GM12872 (cell line): ENCODE results near the gene AK6.

Experiments
- TF ChIP-seq, protein P1 (sequence below): IDR thresholded peaks from 3 replicates; pipeline ENCODE4 v1.5.1; 2011; ENCODE audit warnings: low read depth, mild to moderate bottlenecking, low read length, moderate library complexity; ENCODE audit not compliant: insufficient read depth

The AK6 gene

DNA sequence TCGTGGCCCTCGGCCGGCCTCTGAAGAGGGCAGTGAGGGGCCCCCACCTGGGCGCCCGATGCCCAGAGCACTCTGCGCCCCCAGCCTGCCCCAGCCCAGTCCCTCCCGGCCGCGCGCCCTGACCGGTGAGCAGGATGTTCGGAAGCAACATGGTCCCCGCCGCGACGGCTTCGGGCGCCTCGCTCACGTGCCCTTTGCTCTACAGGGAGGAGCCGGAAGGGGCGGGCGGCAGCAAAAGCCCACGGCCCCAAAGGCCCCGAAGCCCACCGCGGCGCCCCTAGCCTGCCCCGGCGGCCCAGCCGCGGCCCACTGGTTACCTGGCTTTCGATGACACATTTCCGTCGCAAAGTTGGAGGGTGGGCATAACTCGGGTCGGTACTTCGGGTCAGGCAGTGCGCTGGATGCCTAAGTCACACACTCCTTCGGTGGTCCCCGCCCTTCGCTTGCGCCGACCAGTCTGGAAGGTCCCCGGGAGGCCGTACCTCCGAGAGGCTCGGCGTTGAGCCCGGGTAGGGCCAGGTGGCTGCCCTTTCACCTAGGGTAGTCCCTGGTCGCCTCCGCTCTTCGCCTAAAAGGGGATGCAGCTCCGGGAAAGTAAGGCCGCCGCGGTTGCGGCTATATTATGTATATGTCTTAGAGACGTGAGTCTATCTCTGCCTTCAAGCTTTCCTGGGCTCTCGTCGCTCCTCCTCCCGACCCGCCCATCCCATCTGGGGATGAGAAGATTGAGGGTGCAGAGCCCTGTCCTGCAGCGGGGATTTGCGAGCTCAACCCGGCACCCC, at the start of gene AK6, which contains the start of the genes RAD17 and TAF9:
Gene AK6, minus strand, starts transcription at position 181 of the 782 bp plus-strand sequence. Its CDS starts 30 bp downstream, at position 151.
Gene RAD17, plus strand, starts transcription at position 479 of the 782 bp plus-strand sequence. CDS start 2,391 bp downstream, outside the sequence.
Gene TAF9, minus strand, starts transcription at position 181 of the 782 bp plus-strand sequence. CDS start 3,783 bp downstream, outside the sequence.
- TF ChIP-seq, protein P1, sequence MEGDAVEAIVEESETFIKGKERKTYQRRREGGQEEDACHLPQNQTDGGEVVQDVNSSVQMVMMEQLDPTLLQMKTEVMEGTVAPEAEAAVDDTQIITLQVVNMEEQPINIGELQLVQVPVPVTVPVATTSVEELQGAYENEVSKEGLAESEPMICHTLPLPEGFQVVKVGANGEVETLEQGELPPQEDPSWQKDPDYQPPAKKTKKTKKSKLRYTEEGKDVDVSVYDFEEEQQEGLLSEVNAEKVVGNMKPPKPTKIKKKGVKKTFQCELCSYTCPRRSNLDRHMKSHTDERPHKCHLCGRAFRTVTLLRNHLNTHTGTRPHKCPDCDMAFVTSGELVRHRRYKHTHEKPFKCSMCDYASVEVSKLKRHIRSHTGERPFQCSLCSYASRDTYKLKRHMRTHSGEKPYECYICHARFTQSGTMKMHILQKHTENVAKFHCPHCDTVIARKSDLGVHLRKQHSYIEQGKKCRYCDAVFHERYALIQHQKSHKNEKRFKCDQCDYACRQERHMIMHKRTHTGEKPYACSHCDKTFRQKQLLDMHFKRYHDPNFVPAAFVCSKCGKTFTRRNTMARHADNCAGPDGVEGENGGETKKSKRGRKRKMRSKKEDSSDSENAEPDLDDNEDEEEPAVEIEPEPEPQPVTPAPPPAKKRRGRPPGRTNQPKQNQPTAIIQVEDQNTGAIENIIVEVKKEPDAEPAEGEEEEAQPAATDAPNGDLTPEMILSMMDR: no peak

DNA sequence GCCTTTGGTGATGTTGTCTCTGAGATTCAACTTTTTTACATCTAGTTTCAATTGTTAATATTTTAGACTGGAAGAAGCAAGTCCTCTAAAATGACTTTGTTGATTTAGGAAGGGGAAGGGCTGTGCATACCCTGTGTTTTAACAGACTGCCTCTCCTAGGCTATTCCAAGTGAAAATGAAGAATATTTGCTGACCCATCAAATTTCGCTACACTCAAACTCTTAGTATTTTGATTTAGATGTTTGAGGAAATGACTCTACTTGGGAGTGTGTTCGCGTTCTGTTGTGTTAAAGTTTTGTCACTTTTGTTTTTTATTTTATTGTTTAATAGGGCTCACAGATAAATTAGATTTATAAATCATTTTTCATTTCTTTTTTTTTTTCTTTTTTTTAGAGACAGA, 49.2 kb upstream of the AK6 start:
- TF ChIP-seq, protein P1: no peak

DNA sequence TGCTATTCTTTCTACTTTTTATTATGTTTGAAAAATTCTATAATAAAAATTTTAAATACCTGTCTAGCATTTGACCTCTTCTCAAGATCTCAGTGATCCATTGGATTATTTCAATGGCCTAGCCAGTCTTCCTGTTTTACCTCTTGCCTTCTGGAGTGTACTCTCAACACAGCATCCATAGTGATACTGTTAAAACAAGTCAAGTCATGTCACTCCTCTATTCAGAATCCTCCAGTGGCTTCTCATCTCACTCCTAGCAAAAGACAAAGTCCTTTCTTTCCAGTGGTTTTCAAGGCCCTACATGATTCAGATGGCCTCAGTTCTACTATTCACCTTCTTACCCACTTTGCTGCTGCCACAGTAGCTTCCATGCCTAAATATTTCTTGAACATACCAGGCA, 47.4 kb upstream of the AK6 start:
- TF ChIP-seq, protein P1: no peak

DNA sequence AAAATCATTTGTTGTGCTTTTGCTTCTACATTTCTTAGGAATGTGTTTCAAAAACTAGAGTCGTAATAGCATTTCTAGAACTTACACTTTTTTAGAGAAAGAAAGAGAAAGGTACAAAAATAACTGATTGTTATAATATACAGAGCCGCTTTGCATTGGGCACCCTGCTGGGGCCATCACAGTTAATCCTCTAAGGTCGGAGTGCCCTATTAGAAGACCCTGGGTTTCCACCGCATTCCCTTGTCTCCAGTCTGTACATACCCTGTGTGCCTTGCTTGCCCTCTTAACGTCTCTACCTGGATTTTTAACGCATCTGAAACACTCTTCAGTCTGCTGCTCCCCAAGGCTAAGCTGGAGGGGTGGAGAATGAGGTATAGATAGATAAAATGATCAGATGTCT, 46.9 kb upstream of the AK6 start:
- TF ChIP-seq, protein P1: no peak

DNA sequence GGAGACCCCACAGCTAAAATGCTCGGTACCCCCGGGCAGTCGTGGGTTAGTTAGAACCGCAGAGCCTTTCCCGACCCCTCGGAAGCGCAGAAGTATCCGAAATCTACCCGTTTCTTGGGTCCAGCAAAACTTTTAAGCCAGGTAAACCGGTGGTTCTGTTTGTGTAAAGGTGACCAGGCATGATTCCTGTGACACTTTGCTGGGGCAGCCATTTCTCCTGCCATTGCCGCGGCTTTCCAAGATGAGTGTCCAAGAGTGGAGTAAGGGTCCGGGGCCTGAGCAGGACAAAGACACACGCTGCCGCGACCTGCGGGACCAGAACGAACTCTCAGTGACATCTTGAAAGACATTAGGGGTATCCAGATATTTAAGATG, 46.3 kb upstream of the AK6 start:
- TF ChIP-seq, protein P1: no peak

DNA sequence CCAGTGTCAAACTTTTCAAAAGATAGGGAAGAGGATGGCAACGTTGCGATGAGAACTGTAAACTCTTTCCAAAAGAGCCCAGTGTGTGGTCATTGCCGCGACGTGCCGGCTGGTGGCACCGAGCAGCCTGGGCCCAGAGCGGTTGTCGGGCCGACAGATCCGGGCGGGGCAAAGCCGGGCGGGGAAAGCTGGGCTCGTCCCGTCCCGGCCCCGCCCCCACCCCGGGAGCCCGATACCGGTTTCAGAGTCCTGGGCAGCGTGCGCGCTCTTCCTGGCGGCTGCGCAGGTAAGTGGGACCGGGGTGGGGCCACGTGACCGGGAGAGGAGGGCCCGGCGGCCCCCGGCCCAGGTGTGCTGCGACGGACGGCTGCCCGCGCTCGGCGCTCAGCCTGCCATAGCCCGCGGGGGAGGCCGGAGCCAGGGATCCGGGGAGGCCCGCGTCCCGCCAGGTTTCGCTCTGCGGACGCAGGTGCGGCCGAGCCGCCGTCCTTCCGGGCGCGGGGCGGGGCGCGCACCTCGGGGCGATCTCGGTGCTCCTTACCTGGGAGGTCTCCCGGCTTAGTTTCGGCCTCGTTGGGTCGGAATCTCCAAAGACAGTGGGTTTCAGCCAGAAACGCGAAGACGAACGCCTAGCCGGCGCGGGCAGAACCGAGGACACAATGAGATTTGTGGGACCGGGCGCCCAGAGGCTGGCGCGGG, 45.7 kb upstream of the AK6 start, which contains the start of gene MARVELD2:
Gene MARVELD2, plus strand, starts transcription at position 232 of the 699 bp plus-strand sequence. CDS start 4,270 bp downstream, outside the sequence.
- TF ChIP-seq, protein P1: peak; percentile 36; the same call in 2 of the 3 replicates

DNA sequence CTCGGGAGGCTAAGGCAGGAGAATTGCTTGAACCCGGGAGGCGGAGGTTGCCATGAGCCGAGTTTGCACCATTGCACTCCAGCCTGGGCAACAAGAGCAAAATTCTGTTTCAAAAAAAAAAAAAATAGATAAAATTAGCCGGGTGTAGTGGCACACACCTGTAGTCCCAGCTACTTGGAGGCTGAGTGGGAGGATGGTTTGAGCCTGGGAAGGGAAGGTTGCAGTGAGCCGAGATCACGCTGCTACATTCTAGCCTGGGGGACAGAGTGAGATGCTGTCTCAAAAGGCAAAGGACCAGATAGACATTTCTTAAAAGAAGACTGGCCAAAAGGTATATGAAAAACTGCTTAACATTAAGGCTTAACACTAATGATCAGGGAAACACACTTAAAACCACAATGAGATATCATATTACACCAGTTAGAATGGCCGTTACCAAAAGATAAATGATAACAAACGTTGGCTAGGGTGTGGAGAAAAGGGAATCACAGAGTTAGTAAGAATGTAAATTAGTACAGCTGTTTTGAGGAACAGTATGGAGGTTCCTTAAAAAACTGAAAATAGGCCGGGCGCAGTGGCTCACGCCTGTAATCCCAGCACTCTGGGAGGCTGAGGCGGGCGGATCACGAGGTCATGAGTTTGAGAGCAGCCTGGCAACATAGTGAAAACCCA, 35.5 kb upstream of the AK6 start:
- TF ChIP-seq, protein P1: no peak
